GM19397 (cell line): Measurements from ENCODE around the gene TP53TG3.
"Not testable (repeated sequence)": the region's sequence is repeated elsewhere in the genome, so short reads cannot be mapped to it uniquely, and the experiment has no call there.

Experiments used
- ATAC-seq: cut with Tn5 transposase; IDR thresholded peaks from one replicate; pipeline ENCODE4 v1.9.1; 2021; ENCODE audit warnings: mild to moderate bottlenecking, moderate library complexity; ENCODE audit not compliant: unreplicated experiment

Gene TP53TG3, protein sequence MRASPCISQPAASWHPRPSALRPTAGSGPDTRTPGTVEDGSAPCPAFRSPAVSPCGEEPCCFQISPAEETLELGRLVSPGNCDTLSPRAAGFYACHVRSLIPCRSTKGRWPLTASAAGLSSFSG

DNA sequence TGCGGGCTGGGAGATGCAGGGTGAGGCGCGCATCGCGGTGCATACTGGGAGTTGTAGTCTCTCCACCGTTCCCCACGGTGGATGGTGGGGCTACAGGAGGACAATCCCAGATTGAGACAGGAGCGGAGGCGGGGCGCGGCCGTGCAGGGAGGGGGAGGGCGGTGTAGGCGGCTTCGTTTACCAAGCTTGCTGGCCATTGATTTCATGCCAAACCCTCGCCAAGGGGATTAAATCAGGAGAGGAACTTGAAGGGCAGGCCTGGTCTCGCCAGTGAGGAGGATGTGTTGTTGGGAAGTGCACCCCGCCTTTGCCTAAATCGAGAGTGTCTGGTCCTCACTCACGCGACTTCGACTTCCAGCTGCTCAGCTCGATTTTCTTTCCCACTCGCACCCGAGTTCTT, at the start of gene TP53TG3:
Gene TP53TG3 (minus strand): TSS at position 101 of the 400 bp plus-strand sequence. CDS start 68 bp downstream, at position 33.
- not testable (repeated sequence) for ATAC-seq

DNA sequence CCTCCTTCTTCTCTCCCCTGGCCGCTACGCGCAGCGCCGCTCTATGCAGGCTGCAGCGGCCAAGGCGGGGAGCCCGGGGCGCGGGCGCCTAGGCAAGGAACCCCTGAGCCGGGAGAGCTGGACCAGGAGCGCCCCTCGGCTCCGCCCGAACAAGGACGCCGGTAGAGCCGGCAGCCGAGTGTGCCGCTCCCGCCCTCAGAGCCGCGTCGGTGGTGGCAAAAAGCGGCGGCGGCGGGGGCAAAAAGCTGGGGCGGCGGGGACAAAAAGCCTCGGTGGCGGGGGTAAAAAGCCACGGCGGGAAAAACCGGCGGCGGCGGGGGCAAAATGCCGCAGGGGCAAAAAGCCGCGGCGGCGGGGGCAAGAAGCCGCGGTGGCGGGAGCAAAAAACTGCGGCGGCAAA, 25.1 kb downstream of the TP53TG3 start:
- not testable (repeated sequence) for ATAC-seq

DNA sequence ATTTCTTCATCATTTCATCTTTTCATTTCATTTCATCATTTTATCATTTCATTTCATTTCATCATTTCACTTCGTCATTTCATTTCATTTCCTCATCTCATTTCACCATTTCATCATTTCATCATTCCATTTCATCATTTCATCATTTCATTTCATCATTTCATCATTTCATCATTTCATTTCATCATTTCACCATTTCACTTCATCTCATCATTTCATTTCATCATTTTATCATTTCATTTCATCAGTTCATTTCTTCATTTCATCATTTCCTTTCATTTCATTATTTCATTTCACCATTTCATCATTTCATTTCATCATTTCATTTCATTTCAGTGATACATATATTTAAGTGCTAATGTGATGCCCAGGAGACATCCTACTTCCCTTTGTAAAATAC, 28.4 kb downstream of the TP53TG3 start:
- ATAC-seq, result not testable (repeated sequence)

DNA sequence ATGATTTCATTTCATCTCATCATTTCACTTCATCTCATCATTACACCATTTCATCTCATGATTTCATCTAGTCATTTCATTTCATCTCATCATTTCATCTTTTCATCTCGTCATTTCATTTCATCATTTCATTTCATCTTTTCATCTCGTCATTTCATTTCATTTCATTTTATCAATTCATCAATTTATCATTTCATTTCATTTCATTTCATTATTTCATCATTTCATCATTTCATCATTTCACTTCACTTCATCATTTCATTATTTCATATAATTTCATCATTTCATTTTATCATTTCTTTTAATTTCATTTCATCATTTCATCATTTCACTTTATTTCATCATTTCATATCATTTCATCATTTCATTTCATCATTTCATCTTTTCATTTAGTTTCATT, 29.2 kb downstream of the TP53TG3 start:
- ATAC-seq, result not testable (repeated sequence)

DNA sequence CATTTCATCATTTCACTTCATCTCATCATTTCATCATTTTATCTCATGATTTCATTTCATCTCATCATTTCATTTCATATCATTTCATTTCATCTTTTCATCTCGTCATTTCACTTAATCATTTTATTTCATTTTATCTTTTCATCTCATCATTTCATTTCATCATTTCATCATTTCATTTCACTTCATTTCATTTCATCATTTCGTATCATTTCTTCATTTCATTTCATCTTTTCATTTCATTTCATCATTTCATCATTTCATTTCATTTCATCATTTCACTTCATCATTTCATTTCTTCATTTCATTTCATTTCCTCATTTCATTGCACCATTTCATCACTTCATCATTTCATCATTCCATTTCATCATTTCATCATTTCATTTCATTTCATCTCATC, 29.8 kb downstream of the TP53TG3 start:
- ATAC-seq, result not testable (repeated sequence)

DNA sequence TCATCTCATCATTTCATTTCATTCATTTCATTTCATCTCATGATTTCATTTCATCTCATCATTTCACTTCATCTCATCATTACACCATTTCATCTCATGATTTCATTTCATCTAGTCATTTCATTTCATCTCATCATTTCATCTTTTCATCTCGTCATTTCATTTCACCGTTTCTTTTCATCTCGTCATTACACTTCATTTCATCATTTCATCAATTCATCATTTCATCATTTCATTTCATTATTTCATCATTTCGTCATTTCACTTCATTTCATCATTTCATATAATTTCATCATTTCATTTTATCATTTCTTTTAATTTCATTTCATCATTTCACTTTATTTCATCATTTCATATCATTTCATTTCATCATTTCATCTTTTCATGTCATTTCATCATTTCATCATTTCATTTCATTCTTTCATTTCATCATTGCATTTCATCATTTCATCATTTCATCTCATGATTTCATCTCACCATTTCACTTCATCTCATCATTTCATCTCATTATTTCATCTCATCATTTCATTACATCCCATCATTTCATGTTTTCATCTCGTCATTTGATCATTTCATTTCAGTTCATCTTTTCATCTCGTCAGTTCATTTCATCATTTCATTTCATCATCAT, 30.6 kb downstream of the TP53TG3 start:
- not testable (repeated sequence) for ATAC-seq

DNA sequence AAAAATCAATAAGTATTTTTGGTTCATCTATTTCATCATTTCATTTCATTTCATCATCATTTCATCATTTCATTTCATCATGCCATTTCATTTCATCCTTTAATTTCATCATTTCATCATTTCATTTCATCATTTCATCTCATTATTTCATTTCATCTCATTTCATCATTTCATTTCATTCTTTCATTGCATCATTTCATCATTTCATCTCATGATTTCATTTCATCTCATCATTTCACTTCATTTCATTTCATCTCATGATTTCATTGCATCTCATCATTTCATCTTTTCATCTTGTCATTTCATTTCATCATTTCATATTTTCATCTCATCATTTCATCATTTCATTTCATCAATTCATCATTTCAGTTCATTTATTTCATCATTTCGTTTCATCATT, 31.2 kb downstream of the TP53TG3 start:
- not testable (repeated sequence) for ATAC-seq

DNA sequence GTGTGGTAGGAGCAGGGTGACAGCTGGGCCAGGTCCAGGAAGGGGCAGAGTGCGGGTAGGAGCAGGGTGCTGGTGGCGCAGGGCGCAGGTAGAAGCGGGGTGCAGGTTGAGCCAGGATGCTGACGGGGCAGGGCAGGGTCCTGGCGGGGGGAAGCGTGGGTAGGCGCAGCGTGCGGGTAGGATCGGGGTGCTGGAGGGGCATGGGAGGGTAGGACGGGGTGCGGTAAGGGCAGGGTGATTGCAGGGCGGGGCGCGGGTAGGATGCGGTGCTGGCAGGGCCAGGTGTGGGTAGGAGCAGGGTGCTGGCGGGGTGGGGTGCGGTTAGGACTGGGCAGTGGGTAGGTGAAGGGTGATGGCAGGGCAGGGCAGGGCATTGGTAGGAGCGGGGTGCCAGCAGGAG, 38.4 kb downstream of the TP53TG3 start:
- not testable (repeated sequence) for ATAC-seq

DNA sequence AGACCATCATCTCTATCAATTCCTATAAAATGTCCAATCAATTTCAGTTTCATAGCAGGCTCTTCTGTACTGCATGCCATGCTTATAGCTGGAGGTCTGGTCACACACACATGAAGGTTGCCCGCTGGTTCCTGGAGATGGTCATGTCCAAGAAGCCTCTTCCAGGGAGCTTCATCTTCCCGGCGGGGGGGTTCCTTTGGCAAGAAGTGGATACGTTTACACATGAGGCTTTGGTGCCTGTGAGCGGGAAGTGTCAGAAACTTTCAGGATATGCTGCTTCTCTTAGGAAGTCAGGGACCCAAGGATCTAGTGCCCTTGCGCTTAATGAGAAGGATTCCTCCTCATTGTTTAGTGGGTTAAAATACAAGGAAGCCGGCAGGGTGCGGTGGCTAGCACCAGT, 43.9 kb downstream of the TP53TG3 start:
- not testable (repeated sequence) for ATAC-seq
